ENCODE data around the gene DTL. TPM values are rescaled to one million over a fixed set of nuclear protein-coding genes. Genes with fewer than 3 reads are reported as not detected.

The DTL gene
- total RNA-seq, 1 experiment from 2014 or later = 22.5 TPM

DNA sequence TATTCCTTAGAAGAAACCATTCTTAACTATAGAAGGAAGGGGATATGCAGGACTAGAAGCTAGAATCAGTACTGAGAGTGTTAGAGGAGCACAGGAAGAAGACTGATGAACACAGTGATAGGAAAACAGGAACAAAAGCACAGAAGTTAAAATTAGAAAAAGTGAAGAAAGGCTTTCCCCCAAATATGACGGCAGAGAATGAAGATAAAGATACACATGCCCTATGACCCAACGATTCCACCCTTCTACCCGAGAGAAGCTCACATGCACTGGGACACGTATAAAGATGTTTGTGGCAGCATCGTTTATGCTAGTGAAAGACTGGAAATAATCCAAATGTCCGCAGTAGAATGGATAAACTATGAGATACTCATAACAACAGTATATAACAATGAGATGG, 74.2 kb downstream of the DTL start:
- Histone ChIP-seq H3K4me1 (replicated peaks; ENCODE audit: insufficient read depth) (no peaks in the 10 kb centered on the region), H3K79me2 (ENCODE audit: low read depth) (no peaks in the 10 kb centered on the region), H3K4me3 (no peak overlapping the region), H3K27ac (no peak overlapping the region), H3F3A (ENCODE audit: insufficient read depth, low read depth) (no peaks in the 10 kb centered on the region), H3K9me3 (ENCODE audit: insufficient read depth, low read depth) (no peaks in the 10 kb centered on the region), H3K4me2 (no peak overlapping the region), H3K36me3 (ENCODE audit: low read depth) (no peaks in the 10 kb centered on the region), H2AFZ (no peak overlapping the region), H4K20me1 (ENCODE audit: insufficient read depth) (no peaks in the 10 kb centered on the region), H3K27me3 (ENCODE audit: insufficient read depth, low read depth) (no peaks in the 10 kb centered on the region), H3K9me2 (ENCODE audit: insufficient read depth) (no peaks in the 10 kb centered on the region)
- TF ChIP-seq, protein P1, sequence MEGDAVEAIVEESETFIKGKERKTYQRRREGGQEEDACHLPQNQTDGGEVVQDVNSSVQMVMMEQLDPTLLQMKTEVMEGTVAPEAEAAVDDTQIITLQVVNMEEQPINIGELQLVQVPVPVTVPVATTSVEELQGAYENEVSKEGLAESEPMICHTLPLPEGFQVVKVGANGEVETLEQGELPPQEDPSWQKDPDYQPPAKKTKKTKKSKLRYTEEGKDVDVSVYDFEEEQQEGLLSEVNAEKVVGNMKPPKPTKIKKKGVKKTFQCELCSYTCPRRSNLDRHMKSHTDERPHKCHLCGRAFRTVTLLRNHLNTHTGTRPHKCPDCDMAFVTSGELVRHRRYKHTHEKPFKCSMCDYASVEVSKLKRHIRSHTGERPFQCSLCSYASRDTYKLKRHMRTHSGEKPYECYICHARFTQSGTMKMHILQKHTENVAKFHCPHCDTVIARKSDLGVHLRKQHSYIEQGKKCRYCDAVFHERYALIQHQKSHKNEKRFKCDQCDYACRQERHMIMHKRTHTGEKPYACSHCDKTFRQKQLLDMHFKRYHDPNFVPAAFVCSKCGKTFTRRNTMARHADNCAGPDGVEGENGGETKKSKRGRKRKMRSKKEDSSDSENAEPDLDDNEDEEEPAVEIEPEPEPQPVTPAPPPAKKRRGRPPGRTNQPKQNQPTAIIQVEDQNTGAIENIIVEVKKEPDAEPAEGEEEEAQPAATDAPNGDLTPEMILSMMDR (conservative IDR thresholded peaks at IDR 0.05) = no peak
- TF ChIP-seq EZH2 (IDR thresholded peaks at IDR 0.05; ENCODE audit: low read depth) = no peak
- ChIA-PET POLR2A (ENCODE audit: unreplicated experiment) (no interaction called here), CTCF (no interaction called here)
- intact Hi-C loops (cut with micrococcal nuclease; ENCODE audit: unreplicated experiment) = no loop called here
- no peak for DNase-seq
- no TSS peak for BruUV-seq (replicated peaks)

DNA sequence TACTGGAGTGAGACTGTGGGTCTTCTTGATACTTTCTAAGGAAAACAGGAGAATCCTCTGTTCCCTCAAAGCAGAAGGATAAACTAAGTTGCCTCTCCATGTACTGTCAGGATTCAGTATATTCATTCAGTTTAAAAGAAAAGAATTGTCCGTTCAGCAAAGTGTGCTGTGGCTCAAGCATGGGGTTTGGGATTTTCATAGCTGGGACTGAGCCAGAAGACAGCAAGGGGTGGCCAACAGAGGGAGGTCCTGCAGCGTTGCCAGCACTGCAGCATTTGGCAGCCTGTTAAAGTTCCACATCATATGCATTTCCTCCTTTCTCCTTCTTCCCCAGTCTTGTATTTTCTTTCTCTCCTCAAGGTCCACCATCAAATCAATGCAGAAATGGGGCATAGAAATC, 75.1 kb downstream of the DTL start:
- no peak overlapping the region for H3K4me3 ChIP-seq
- H3F3A ChIP-seq (ENCODE audit: insufficient read depth, low read depth) = no peaks in the 10 kb centered on the region
- H3K27me3 ChIP-seq (ENCODE audit: insufficient read depth, low read depth) = no peaks in the 10 kb centered on the region
- no peaks in the 10 kb centered on the region for H3K4me1 ChIP-seq (replicated peaks; ENCODE audit: insufficient read depth)
- no peaks in the 10 kb centered on the region for H3K9me3 ChIP-seq (ENCODE audit: insufficient read depth, low read depth)
- DNase-seq = no peak
- H3K79me2 ChIP-seq (ENCODE audit: low read depth) = no peaks in the 10 kb centered on the region
- POLR2A ChIA-PET (ENCODE audit: unreplicated experiment) = no interaction called here
- BruUV-seq (replicated peaks) = no TSS peak
- TF ChIP-seq, protein P1 (conservative IDR thresholded peaks at IDR 0.05) = no peak
- no peak for TF ChIP-seq EZH2 (IDR thresholded peaks at IDR 0.05; ENCODE audit: low read depth)
- intact Hi-C loops (cut with micrococcal nuclease; ENCODE audit: unreplicated experiment) = no loop called here
- H4K20me1 ChIP-seq (ENCODE audit: insufficient read depth) = no peaks in the 10 kb centered on the region
- no peaks in the 10 kb centered on the region for H3K36me3 ChIP-seq (ENCODE audit: low read depth)
- H3K4me2 ChIP-seq = no peak overlapping the region
- H3K27ac ChIP-seq = no peak overlapping the region
- no peak overlapping the region for H2AFZ ChIP-seq
- no peaks in the 10 kb centered on the region for H3K9me2 ChIP-seq (ENCODE audit: insufficient read depth)
- CTCF ChIA-PET = interaction anchor here (0.7 kb wide), 1 partner anchor 220 kb away, joined by 3 read pairs; no protein-coding TSS in a partner anchor

DNA sequence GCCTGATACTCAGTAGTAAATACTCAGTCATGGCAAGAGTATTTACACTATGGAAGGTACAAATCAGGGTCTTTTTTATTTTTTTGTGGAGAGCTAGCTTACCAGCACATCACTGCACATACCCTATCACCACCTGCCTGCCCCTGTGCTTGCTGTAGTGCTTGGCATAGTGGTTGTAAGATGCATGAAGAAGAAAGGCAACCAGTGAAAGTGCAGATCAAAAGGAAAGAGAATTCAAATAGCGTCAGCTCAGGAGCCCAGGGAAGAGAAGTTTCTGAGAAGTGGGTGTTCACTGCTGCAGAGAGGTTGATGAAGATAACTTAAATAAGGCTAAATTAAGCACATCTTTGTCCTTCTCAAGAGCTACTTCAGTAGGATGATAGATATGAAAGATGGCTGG, 76.0 kb downstream of the DTL start:
- no peak overlapping the region for H3K4me3 ChIP-seq
- BruUV-seq (replicated peaks) = no TSS peak
- H3K9me2 ChIP-seq (ENCODE audit: insufficient read depth) = no peaks in the 10 kb centered on the region
- DNase-seq = no peak
- H3F3A ChIP-seq (ENCODE audit: insufficient read depth, low read depth) = no peaks in the 10 kb centered on the region
- H3K27ac ChIP-seq = no peak overlapping the region
- H3K79me2 ChIP-seq (ENCODE audit: low read depth) = no peaks in the 10 kb centered on the region
- H3K36me3 ChIP-seq (ENCODE audit: low read depth) = no peaks in the 10 kb centered on the region
- ChIA-PET POLR2A (ENCODE audit: unreplicated experiment) (interaction anchor here (0.5 kb wide), 1 partner anchor 212 kb away, joined by 5 read pairs; no protein-coding TSS in a partner anchor), CTCF (no interaction called here)
- TF ChIP-seq, protein P1 (conservative IDR thresholded peaks at IDR 0.05) = no peak
- TF ChIP-seq EZH2 (IDR thresholded peaks at IDR 0.05; ENCODE audit: low read depth) = no peak
- intact Hi-C loops (cut with micrococcal nuclease; ENCODE audit: unreplicated experiment) = no loop called here
- no peaks in the 10 kb centered on the region for H3K27me3 ChIP-seq (ENCODE audit: insufficient read depth, low read depth)
- H3K4me1 ChIP-seq (replicated peaks; ENCODE audit: insufficient read depth) = no peaks in the 10 kb centered on the region
- no peak overlapping the region for H2AFZ ChIP-seq
- H4K20me1 ChIP-seq (ENCODE audit: insufficient read depth) = no peaks in the 10 kb centered on the region
- no peak overlapping the region for H3K4me2 ChIP-seq
- H3K9me3 ChIP-seq (ENCODE audit: insufficient read depth, low read depth) = no peaks in the 10 kb centered on the region
